ENCODE measurements around the gene BRK1. TPM values are rescaled to one million over a fixed set of nuclear protein-coding genes. Genes with fewer than 3 reads are reported as not detected.
A peak's percentile ranks its signal among the peaks of the same experiment; 100 is the strongest.

BRK1 gene
- total and polyA plus RNA-seq, 10 of the 15 experiments (the other 5 are each of a cell fraction or from before 2014, with no cell fraction given), result 97.8 to 457 (median 203) TPM

DNA sequence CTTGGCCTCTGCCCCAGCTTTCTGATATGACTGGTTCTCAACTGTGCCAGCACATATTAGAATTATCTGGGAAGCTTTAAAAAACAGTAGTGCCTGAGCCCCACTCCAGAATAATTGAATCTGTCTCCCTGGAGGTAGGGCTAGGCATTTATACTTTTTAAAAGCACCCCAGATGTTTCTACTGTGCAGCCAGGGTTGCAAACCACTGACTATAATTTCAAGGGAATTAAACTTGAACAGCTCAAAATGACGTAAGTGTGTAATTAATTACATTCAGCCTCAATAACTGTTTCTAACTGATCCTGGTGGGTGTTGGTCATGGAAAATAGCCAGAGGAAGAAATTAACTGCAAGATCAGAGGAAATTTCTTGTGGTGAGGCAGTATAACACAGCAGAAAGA is 44.9 kb downstream of the BRK1 start (continued):
- no peak for TF ChIP-seq CHD1 (IDR thresholded peaks at IDR 0.05; ENCODE audit: low read depth, low read length)

DNA sequence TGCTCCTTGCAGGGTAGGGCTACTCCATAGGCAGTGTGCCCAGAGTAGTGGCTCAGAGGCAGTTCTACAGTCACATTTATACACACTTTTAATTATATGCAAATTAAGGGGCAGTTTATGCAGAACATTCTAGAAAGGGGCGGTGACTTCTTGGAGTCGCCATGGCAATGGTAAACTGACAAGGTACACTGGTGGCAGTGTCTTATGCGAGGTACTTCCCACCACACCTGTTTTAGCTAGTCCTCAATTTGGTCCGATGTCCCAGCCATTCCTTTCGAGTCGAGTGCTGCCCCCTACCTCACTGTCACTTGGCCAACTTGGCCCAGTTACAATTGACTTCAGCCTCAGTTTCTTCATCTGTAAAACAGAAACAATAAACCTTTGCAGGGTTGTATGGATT is 45.5 kb downstream of the BRK1 start:
- H3K27ac ChIP-seq (ENCODE audit: control insufficient read depth, insufficient read depth), result no peak overlapping the region
- H3K9me3 ChIP-seq (replicated peaks; ENCODE audit: control insufficient read depth, insufficient read depth, low read length), result no peaks in the 10 kb centered on the region; the same call in 2 of the 3 replicates
- DNase-seq (ENCODE audit: low read depth, low spot score), result no peak
- ChIA-PET CTCF (interaction anchor here (1.2 to 1.3 kb wide), 2 partner anchors 14 to 32 kb away, joined by 3 read pairs; no protein-coding TSS in a partner anchor), SMC1A (ENCODE audit: uncharacterized antibody, unreplicated experiment) (interaction anchor here (0.7 to 2.0 kb wide), 2 partner anchors 32 to 38 kb away, joined by 3 to 11 read pairs; no protein-coding TSS in a partner anchor), RAD21 (ENCODE audit: unreplicated experiment) (no interaction called here), POLR2A (no interaction called here)
- H3K79me2 ChIP-seq (ENCODE audit: control insufficient read depth, insufficient read depth, low read length), result no peaks in the 10 kb centered on the region; the same call in none of the 2 replicates
- H3K4me3 ChIP-seq, result no peak overlapping the region
- ATAC-seq, result no peak
- in situ Hi-C loops (cut with MboI), result no loop called here
- H2AFZ ChIP-seq (ENCODE audit: control insufficient read depth, low read depth, low read length), result no peak overlapping the region
- H3K9ac ChIP-seq (ENCODE audit: control insufficient read depth, insufficient read depth, low read length), result no peak overlapping the region
- H3K4me2 ChIP-seq (ENCODE audit: control insufficient read depth, insufficient read depth), result no peak overlapping the region
- H3K36me3 ChIP-seq (ENCODE audit: control insufficient read depth in 2 of 2, insufficient read depth in 2 of 2, low read length in 1 of 2), result no peaks in the 10 kb centered on the region
- 87% methylated on average over 6 of the region's 6 CpGs for WGBS (ENCODE audit: insufficient coverage, insufficient replicate concordance, low lambda C conversion rate, missing lambda C conversion rate)
- no peaks in the 10 kb centered on the region for H4K20me1 ChIP-seq (ENCODE audit: control insufficient read depth, insufficient read depth)
- intact Hi-C loops (cut with micrococcal nuclease; ENCODE audit: unreplicated experiment), result no loop called here
- no TSS peak for BruUV-seq (replicated peaks)
- H3K27me3 ChIP-seq (replicated peaks in 1 of 2; ENCODE audit: control insufficient read depth in 2 of 2, insufficient read depth in 2 of 2, low read length in 1 of 2), result no peaks in the 10 kb centered on the region
- FAIRE-seq, result no peak
- H3K4me1 ChIP-seq (ENCODE audit: control insufficient read depth, insufficient read depth, low read length), result peaks cover 7% of the 10 kb centered on the region; the same call in 1 of the 2 replicates
- peak; percentile 74 for TF ChIP-seq HSF1 (IDR thresholded peaks at IDR 0.05; ENCODE audit: low read depth, low read length)
- no peak for TF ChIP-seq NFYB (IDR thresholded peaks at IDR 0.05; ENCODE audit: insufficient read depth, low read depth, low read length)
- no peak for TF ChIP-seq JUNB (IDR thresholded peaks at IDR 0.05)
- TF ChIP-seq HCFC1 (IDR thresholded peaks at IDR 0.05; ENCODE audit: low read length), result no peak
- TF ChIP-seq, protein P1, sequence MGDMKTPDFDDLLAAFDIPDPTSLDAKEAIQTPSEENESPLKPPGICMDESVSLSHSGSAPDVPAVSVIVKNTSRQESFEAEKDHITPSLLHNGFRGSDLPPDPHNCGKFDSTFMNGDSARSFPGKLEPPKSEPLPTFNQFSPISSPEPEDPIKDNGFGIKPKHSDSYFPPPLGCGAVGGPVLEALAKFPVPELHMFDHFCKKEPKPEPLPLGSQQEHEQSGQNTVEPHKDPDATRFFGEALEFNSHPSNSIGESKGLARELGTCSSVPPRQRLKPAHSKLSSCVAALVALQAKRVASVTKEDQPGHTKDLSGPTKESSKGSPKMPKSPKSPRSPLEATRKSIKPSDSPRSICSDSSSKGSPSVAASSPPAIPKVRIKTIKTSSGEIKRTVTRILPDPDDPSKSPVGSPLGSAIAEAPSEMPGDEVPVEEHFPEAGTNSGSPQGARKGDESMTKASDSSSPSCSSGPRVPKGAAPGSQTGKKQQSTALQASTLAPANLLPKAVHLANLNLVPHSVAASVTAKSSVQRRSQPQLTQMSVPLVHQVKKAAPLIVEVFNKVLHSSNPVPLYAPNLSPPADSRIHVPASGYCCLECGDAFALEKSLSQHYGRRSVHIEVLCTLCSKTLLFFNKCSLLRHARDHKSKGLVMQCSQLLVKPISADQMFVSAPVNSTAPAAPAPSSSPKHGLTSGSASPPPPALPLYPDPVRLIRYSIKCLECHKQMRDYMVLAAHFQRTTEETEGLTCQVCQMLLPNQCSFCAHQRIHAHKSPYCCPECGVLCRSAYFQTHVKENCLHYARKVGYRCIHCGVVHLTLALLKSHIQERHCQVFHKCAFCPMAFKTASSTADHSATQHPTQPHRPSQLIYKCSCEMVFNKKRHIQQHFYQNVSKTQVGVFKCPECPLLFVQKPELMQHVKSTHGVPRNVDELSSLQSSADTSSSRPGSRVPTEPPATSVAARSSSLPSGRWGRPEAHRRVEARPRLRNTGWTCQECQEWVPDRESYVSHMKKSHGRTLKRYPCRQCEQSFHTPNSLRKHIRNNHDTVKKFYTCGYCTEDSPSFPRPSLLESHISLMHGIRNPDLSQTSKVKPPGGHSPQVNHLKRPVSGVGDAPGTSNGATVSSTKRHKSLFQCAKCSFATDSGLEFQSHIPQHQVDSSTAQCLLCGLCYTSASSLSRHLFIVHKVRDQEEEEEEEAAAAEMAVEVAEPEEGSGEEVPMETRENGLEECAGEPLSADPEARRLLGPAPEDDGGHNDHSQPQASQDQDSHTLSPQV (IDR thresholded peaks at IDR 0.05), result no peak
- TF ChIP-seq, protein P2, sequence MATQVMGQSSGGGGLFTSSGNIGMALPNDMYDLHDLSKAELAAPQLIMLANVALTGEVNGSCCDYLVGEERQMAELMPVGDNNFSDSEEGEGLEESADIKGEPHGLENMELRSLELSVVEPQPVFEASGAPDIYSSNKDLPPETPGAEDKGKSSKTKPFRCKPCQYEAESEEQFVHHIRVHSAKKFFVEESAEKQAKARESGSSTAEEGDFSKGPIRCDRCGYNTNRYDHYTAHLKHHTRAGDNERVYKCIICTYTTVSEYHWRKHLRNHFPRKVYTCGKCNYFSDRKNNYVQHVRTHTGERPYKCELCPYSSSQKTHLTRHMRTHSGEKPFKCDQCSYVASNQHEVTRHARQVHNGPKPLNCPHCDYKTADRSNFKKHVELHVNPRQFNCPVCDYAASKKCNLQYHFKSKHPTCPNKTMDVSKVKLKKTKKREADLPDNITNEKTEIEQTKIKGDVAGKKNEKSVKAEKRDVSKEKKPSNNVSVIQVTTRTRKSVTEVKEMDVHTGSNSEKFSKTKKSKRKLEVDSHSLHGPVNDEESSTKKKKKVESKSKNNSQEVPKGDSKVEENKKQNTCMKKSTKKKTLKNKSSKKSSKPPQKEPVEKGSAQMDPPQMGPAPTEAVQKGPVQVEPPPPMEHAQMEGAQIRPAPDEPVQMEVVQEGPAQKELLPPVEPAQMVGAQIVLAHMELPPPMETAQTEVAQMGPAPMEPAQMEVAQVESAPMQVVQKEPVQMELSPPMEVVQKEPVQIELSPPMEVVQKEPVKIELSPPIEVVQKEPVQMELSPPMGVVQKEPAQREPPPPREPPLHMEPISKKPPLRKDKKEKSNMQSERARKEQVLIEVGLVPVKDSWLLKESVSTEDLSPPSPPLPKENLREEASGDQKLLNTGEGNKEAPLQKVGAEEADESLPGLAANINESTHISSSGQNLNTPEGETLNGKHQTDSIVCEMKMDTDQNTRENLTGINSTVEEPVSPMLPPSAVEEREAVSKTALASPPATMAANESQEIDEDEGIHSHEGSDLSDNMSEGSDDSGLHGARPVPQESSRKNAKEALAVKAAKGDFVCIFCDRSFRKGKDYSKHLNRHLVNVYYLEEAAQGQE (IDR thresholded peaks at IDR 0.05; ENCODE audit: low read depth, low read length), result no peak
- TF ChIP-seq EED (IDR thresholded peaks at IDR 0.05; ENCODE audit: low read depth), result no peak
- no peak for TF ChIP-seq CREB1 (IDR thresholded peaks at IDR 0.05; ENCODE audit: low read depth)
- no peak for TF ChIP-seq ZZZ3 (IDR thresholded peaks at IDR 0.05; ENCODE audit: control insufficient read depth, insufficient read length, low read depth)
- no peak for TF ChIP-seq ZNF274 (IDR thresholded peaks at IDR 0.05; ENCODE audit: insufficient read depth, insufficient read length)

All from GM12878 (cell line).